Measurements from ENCODE around the gene MMS22L. TPM values are rescaled to one million over a fixed set of nuclear protein-coding genes. Genes with fewer than 3 reads are reported as not detected.

Gene MMS22L
- total RNA-seq, 4 donors from 2014 or later = 8.6 to 13.5 (median 10.9) TPM

DNA sequence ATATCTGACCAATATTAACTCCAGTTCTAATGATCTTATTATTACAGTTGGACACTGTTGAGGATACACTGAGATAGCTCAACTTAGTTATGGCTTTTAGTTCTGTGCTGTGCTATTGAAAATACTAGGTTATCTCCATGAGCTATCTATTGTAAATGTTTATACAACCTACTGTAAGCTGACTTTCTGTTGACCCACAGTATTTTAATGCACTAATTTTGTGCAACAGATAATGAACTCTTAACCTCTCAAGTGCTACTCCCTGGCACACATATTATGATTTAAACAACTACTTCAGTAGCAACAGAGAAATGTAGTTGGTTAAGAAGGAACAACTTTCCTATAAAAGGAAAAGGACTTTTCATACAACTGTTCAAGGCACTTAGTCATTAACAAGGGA lies 5.2 kb upstream of the MMS22L start:
- no peak for DNase-seq
- Histone ChIP-seq H3K9me3 (no peaks in the 10 kb centered on the region), H3K27ac (no peak overlapping the region), H3K4me3 (replicated peaks in 1 of 3) (no peak overlapping the region), H3K27me3 (no peaks in the 10 kb centered on the region), H3K4me1 (no peaks in the 10 kb centered on the region), H3K36me3 (no peaks in the 10 kb centered on the region)
- intact Hi-C loops (cut with DNase I) = loop anchor here (10.0 kb wide), 1 partner anchor 383 kb away; no protein-coding TSS in a partner anchor
- TF ChIP-seq, protein P1, sequence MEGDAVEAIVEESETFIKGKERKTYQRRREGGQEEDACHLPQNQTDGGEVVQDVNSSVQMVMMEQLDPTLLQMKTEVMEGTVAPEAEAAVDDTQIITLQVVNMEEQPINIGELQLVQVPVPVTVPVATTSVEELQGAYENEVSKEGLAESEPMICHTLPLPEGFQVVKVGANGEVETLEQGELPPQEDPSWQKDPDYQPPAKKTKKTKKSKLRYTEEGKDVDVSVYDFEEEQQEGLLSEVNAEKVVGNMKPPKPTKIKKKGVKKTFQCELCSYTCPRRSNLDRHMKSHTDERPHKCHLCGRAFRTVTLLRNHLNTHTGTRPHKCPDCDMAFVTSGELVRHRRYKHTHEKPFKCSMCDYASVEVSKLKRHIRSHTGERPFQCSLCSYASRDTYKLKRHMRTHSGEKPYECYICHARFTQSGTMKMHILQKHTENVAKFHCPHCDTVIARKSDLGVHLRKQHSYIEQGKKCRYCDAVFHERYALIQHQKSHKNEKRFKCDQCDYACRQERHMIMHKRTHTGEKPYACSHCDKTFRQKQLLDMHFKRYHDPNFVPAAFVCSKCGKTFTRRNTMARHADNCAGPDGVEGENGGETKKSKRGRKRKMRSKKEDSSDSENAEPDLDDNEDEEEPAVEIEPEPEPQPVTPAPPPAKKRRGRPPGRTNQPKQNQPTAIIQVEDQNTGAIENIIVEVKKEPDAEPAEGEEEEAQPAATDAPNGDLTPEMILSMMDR (IDR thresholded peaks at IDR 0.05) = no peak
- no peak for TF ChIP-seq POLR2A (IDR thresholded peaks at IDR 0.05)

DNA sequence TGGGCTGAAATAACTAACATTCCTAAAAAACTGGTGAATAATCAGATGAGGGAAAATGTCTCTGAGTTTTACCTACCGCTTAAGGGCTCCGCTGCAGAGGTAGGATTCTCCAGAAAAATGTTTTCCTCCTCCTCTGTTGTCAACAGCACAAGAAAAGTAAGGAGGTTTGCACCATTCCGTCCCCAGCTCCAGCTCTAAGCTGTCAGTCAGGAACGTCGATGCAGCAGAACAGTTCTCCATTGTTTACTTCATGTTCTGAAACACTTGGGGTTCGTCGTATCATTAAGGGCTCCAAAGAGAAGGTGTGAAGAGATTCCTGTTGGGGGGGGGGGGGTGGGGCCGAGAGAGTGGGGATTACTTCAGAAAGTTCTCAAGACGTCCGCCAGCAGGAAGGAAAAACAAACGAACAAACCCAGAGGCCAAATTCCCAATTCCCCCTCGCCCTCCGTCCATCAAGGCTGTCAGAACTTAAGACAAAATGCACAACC lies 734 bp downstream of the MMS22L start:
- 0 to 3% methylated on average over 13 of the region's 13 CpGs for WGBS, 2 donors

DNA sequence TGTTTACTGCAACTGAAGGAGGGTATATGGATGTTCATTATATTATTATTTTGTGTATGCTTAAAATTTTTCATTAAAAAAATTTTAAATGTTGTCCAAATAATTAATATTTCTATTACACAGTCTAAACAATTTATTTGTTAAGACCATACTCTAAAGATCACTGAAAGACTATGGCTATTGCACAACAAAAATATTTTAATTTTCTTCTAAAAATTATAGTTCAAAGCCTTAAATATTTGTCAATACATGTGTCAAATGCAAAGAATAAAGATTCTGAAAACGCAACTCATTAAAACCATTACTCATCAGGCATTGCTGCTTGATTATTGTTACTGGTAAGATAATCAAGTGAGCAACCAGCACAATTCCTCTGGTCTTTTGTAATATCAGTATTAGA lies 2.2 kb downstream of the MMS22L start:
- no peak overlapping the region for H3K27ac ChIP-seq
- no peaks in the 10 kb centered on the region for H3K36me3 ChIP-seq
- H3K9me3 ChIP-seq = no peaks in the 10 kb centered on the region
- no peak overlapping the region for H3K4me3 ChIP-seq (replicated peaks in 1 of 3)
- H3K27me3 ChIP-seq = no peaks in the 10 kb centered on the region
- intact Hi-C loops (cut with DNase I) = loop anchor here (10.0 kb wide), 1 partner anchor 376 kb away; no protein-coding TSS in a partner anchor
- TF ChIP-seq POLR2A (IDR thresholded peaks at IDR 0.05) = no peak
- WGBS, 2 donors = 93 to 97% methylated on average over 1 of the region's 1 CpG
- no peak for DNase-seq
- H3K4me1 ChIP-seq = peaks cover 0 to 3% of the 10 kb centered on the region in 2 donors

More for the DNA sequence above, 734 bp downstream of the MMS22L start:
- H3K9me3 ChIP-seq = no peaks in the 10 kb centered on the region
- H3K27me3 ChIP-seq = no peaks in the 10 kb centered on the region
- no peaks in the 10 kb centered on the region for H3K36me3 ChIP-seq
- H3K4me1 ChIP-seq = peaks cover 0 to 3% of the 10 kb centered on the region in 2 donors
- no peak for DNase-seq
- peak overlapping the region in 1 of 3 donors; percentile 39 for H3K27ac ChIP-seq
- TF ChIP-seq POLR2A (IDR thresholded peaks at IDR 0.05) = no peak
- TF ChIP-seq, protein P1 (IDR thresholded peaks at IDR 0.05) = no peak
- intact Hi-C loops (cut with DNase I) = loop anchor here (10.0 kb wide), 1 partner anchor 377 kb away; no protein-coding TSS in a partner anchor
- peak overlapping the region; percentile 64 to 99 (median 75) for H3K4me3 ChIP-seq (replicated peaks in 1 of 3)

DNA sequence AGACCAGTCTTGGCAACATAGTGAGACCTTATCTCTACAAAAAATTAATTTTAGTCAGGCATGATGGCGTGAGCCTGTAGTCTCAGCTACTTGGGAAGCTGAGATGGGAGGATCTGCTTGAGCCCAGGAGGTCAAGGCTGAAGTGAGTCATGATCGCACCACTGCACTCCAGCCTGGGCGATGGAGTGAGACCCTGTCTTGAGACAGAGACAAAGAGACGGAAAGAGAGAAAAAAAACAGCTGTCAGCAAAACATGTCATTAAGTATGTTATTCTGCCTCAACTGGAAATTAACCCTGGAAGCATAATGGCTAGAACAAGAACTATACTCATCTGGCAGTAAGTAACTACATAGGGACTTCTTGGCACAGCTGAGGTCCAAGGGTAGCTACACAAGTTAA lies 7.2 kb downstream of the MMS22L start:
- no peaks in the 10 kb centered on the region for H3K4me1 ChIP-seq
- no peaks in the 10 kb centered on the region for H3K9me3 ChIP-seq
- no peak overlapping the region for H3K4me3 ChIP-seq (replicated peaks in 1 of 3)
- no peak overlapping the region for H3K27ac ChIP-seq
- 95 to 96% methylated on average over 4 of the region's 4 CpGs for WGBS, 2 donors
- DNase-seq = no peak
- intact Hi-C loops (cut with DNase I) = no loop called here
- no peaks in the 10 kb centered on the region for H3K36me3 ChIP-seq
- no peaks in the 10 kb centered on the region for H3K27me3 ChIP-seq
- TF ChIP-seq, protein P1 (IDR thresholded peaks at IDR 0.05) = no peak
- TF ChIP-seq POLR2A (IDR thresholded peaks at IDR 0.05) = no peak

DNA sequence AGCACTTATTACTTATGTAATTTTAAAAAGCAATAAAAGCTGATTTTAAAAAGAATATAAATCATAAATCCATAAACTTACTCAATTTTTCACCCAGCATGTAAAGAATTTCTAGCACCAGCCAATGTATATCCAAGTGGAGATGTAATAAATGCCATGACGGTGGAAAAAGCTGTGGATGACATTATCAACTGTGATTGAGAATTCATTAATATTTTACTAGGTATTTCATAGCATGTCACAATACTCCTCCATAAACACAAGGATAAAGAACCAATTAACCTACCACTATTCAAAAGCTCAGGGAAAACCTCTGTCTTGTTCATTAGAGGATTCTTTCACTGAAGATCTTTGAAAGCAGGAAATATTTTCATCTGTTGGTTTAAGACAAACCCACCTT lies 13.2 kb downstream of the MMS22L start:
- no peak for DNase-seq
- H3K4me3 ChIP-seq (replicated peaks in 1 of 3) = no peak overlapping the region
- 91% methylated on average over 1 of the region's 1 CpG for WGBS, 2 donors
- no peak overlapping the region for H3K27ac ChIP-seq
- TF ChIP-seq, protein P1 (IDR thresholded peaks at IDR 0.05) = no peak
- TF ChIP-seq POLR2A (IDR thresholded peaks at IDR 0.05) = no peak
- no peaks in the 10 kb centered on the region for H3K4me1 ChIP-seq
- no peaks in the 10 kb centered on the region for H3K27me3 ChIP-seq
- intact Hi-C loops (cut with DNase I) = no loop called here
- no peaks in the 10 kb centered on the region for H3K36me3 ChIP-seq
- H3K9me3 ChIP-seq = no peaks in the 10 kb centered on the region

All from thyroid gland (tissue), 4 donors.